A673 (cell line): ENCODE measurements around the gene EBP.

Experiments used
- CTCF ChIP-seq: fragments of 300-800, 200-600 bp; sonication (generic); conservative IDR thresholded peaks from 2 replicates; pipeline ENCODE4 v1.5.1; 2017; ENCODE audit warnings: low read depth, mild to moderate bottlenecking, antibody characterized with exemption, low read length, moderate library complexity, mixed read lengths
- EZH2 ChIP-seq: fragments of 200-600 bp; sonication (generic); IDR thresholded peaks from 2 replicates; pipeline ENCODE4 v1.6.1; 2017; ENCODE audit warnings: borderline replicate concordance, low read depth, mild to moderate bottlenecking, mixed read lengths, antibody characterized with exemption, low read length; ENCODE audit not compliant: poor library complexity, severe bottlenecking

- no peak for TF ChIP-seq CTCF
- no peak for TF ChIP-seq EZH2
These were observed 16.1 kb upstream of the EBP start for GRCh38 chrX:48505481-48505880.
